HG03139 (cell line): ENCODE measurements around the gene HBZ.
"Not testable (repeated sequence)": the region's sequence is repeated elsewhere in the genome, so short reads cannot be mapped to it uniquely, and the experiment has no call there.

Source experiments
- ATAC-seq: cut with Tn5 transposase; IDR thresholded peaks from one replicate; pipeline ENCODE4 v1.9.1; 2021; ENCODE audit not compliant: unreplicated experiment

HBZ gene

GRCh38 chr16:164134-164823 is 11.8 kb downstream of the HBZ start:
- not testable (repeated sequence) for ATAC-seq

- no peak for ATAC-seq
Measured at GRCh38 chr16:164827-165538, 12.5 kb downstream of the HBZ start.

GRCh38 chr16:165539-166374 is 13.3 kb downstream of the HBZ start, which contains the start of gene HBM:
Gene HBM (plus strand): TSS chr16:165978. CDS start chr16:165998, 20 bp downstream.
- no peak for ATAC-seq

- no peak for ATAC-seq
Measured at GRCh38 chr16:166375-167121, 14.1 kb downstream of the HBZ start.

GRCh38 chr16:167122-167690 is 14.8 kb downstream of the HBZ start:
- ATAC-seq = no peak

- ATAC-seq = no peak
Measured at GRCh38 chr16:168424-168823, 16.0 kb downstream of the HBZ start.

GRCh38 chr16:169014-169413 is 16.6 kb downstream of the HBZ start:
- no peak for ATAC-seq

- ATAC-seq = not testable (repeated sequence)
Measured at GRCh38 chr16:170088-170507, 17.7 kb downstream of the HBZ start.

- ATAC-seq = no peak
Measured at GRCh38 chr16:170788-171187, 18.3 kb downstream of the HBZ start.

- not testable (repeated sequence) for ATAC-seq
Measured at GRCh38 chr16:172374-172941, 20.0 kb downstream of the HBZ start, which contains the start of gene HBA2. Gene HBA2 (plus strand): TSS chr16:172876. CDS start chr16:172913, 37 bp downstream.

- ATAC-seq = not testable (repeated sequence)
Measured at GRCh38 chr16:173211-173854, 20.9 kb downstream of the HBZ start.

- not testable (repeated sequence) for ATAC-seq
Measured at GRCh38 chr16:173928-174769, 21.7 kb downstream of the HBZ start.

GRCh38 chr16:175011-175949 is 22.8 kb downstream of the HBZ start:
- no peak for ATAC-seq

- ATAC-seq = not testable (repeated sequence)
Measured at GRCh38 chr16:176006-176405, 23.6 kb downstream of the HBZ start.

GRCh38 chr16:176477-177382 is 24.3 kb downstream of the HBZ start, which contains the start of gene HBA1:
Gene HBA1 (plus strand): TSS chr16:176680. CDS start chr16:176717, 37 bp downstream.
- ATAC-seq = not testable (repeated sequence)

GRCh38 chr16:177394-177822 is 25.0 kb downstream of the HBZ start:
- no peak for ATAC-seq
